Tibial nerve (tissue), 4 donors: ENCODE results near the gene SYNJ2.

Experiments used
- CTCF ChIP-seq, 5 experiments: fragments of 200-600 bp in 3 of 5; fragments of 450-650 bp in 2 of 5; sonication (generic) in 3 of 5; IDR thresholded peaks; one replicate each; pipeline ENCODE4 v1.5.1; 2016 to 2019; ENCODE audit warnings: antibody characterized with exemption in 5 of 5, mild to moderate bottlenecking in 3 of 5, moderate library complexity in 2 of 5
- EP300 ChIP-seq, 2 donors: sonication (generic); formaldehyde crosslinking; IDR thresholded peaks; one replicate each; pipeline ENCODE4 v1.6.1; 2017; ENCODE audit warnings: antibody characterized with exemption in 2 of 2, mild to moderate bottlenecking in 1 of 2
- POLR2A ChIP-seq, 2 donors: fragments of 450-650 bp; IDR thresholded peaks; one replicate each; pipeline ENCODE4 v1.6.1; 2017; ENCODE audit warnings: antibody characterized with exemption in 2 of 2, mild to moderate bottlenecking in 2 of 2, moderate library complexity in 2 of 2

GRCh38 chr6:158109748-158110147 is 128.1 kb downstream of the SYNJ2 start:
- TF ChIP-seq CTCF (IDR thresholded peaks at IDR 0.05), result no peak
- no peak for TF ChIP-seq POLR2A (IDR thresholded peaks at IDR 0.05)
- no peak for TF ChIP-seq EP300 (IDR thresholded peaks at IDR 0.05)
